GM19239 (cell line): ENCODE results near the gene KRTAP5-3.

Experiments used
- DNase-seq: peaks from one replicate; pipeline ENCODE4 v3.0.0; 2011; ENCODE audit warnings: low spot score; ENCODE audit not compliant: insufficient read length
- FAIRE-seq: peaks from 2 replicates; lab custom pipeline; 2011; peaks lifted over from hg19 to GRCh38; lab: Jason Lieb, UNC

KRTAP5-3 gene

GRCh38 chr11:1644601-1645356, 36.5 kb upstream of the KRTAP5-3 start:
- DNase-seq (no peak), FAIRE-seq (no peak)

- no peak for DNase-seq
- FAIRE-seq, result no peak
These were observed 35.0 kb upstream of the KRTAP5-3 start for GRCh38 chr11:1643146-1643690.

- DNase-seq, result no peak
- FAIRE-seq, result no peak
These were observed 34.3 kb upstream of the KRTAP5-3 start for GRCh38 chr11:1642288-1643145.

- DNase-seq (no peak), FAIRE-seq (no peak)
These were observed 32.8 kb upstream of the KRTAP5-3 start for GRCh38 chr11:1641096-1641495.

GRCh38 chr11:1640076-1640946, 32.0 kb upstream of the KRTAP5-3 start:
- no peak for FAIRE-seq
- peak; percentile 44 for DNase-seq

GRCh38 chr11:1639666-1640065, 31.4 kb upstream of the KRTAP5-3 start:
- FAIRE-seq, result no peak
- DNase-seq, result no peak

- FAIRE-seq (no peak), DNase-seq (no peak)
These were observed 30.9 kb upstream of the KRTAP5-3 start for GRCh38 chr11:1639102-1639620.

- no peak for DNase-seq
- no peak for FAIRE-seq
These were observed 30.1 kb upstream of the KRTAP5-3 start for GRCh38 chr11:1638344-1638743.

GRCh38 chr11:1637628-1638027, 29.4 kb upstream of the KRTAP5-3 start:
- no peak for FAIRE-seq
- DNase-seq, result no peak

- no peak for DNase-seq
- FAIRE-seq, result no peak
These were observed 28.2 kb upstream of the KRTAP5-3 start for GRCh38 chr11:1636291-1636950.

GRCh38 chr11:1633864-1634263, 25.6 kb upstream of the KRTAP5-3 start:
- FAIRE-seq, result no peak
- DNase-seq, result no peak

- DNase-seq (no peak), FAIRE-seq (no peak)
These were observed 23.9 kb upstream of the KRTAP5-3 start for GRCh38 chr11:1632053-1632714.

GRCh38 chr11:1631066-1631568, 22.9 kb upstream of the KRTAP5-3 start:
- FAIRE-seq (no peak), DNase-seq (no peak)

GRCh38 chr11:1630271-1630670, 22.0 kb upstream of the KRTAP5-3 start:
- no peak for DNase-seq

GRCh38 chr11:1629326-1630185, 21.3 kb upstream of the KRTAP5-3 start, which contains the start of gene KRTAP5-5:
Gene KRTAP5-5 (plus strand): TSS chr11:1629775. CDS start chr11:1629841, 66 bp downstream.
- FAIRE-seq, result no peak

More at GRCh38 chr11:1630271-1630670, 22.0 kb upstream of the KRTAP5-3 start:
- FAIRE-seq, result no peak

GRCh38 chr11:1628506-1629325, 20.5 kb upstream of the KRTAP5-3 start:
- peak; percentile 83 for DNase-seq
- FAIRE-seq, result peak; percentile 76

More at GRCh38 chr11:1629326-1630185, 21.3 kb upstream of the KRTAP5-3 start, which contains the start of gene KRTAP5-5:
- DNase-seq, result no peak

- FAIRE-seq (no peak), DNase-seq (no peak)
These were observed 17.3 kb upstream of the KRTAP5-3 start for GRCh38 chr11:1625541-1625940.
